Breast epithelium (tissue), 4 donors: ENCODE data around the gene AGPAT3. TPM values are rescaled to one million over a fixed set of nuclear protein-coding genes. Genes with fewer than 3 reads are reported as not detected.
A peak's percentile ranks its signal among the peaks of the same experiment; 100 is the strongest.

Experiments used
- DNase-seq, 2 donors: peaks; one replicate each; pipeline ENCODE4 v3.0.0-alpha.2; 2019; ENCODE audit warnings: low spot score in 2 of 2
- H3K27ac ChIP-seq, 2 donors: fragments of 200-600 bp; sonication (generic) in 1 of 2; one replicate each; pipeline ENCODE4 v1.5.1; 2016 to 2019; ENCODE audit warnings: mild to moderate bottlenecking in 1 of 2
- H3K27me3 ChIP-seq, 2 donors: fragments of 200-600 bp; sonication (generic) in 1 of 2; one replicate each; pipeline versions ENCODE4 v1.5.1 to v1.6.0; 2017 to 2019; ENCODE audit warnings: control low read depth in 1 of 2, mild to moderate bottlenecking in 1 of 2
- H3K36me3 ChIP-seq: fragments of 200-600 bp; one replicate; pipeline ENCODE4 v1.5.1; 2019
- H3K4me1 ChIP-seq, 2 donors: fragments of 200-600 bp; sonication (generic); one replicate each; pipeline ENCODE4 v1.5.1; 2016 to 2019; ENCODE audit warnings: control low read depth in 1 of 2
- H3K4me3 ChIP-seq, 3 donors: fragments of 200-600 bp; sonication (generic); 1 replicate in 2 of 3; 2 replicates in 1 of 3; pipeline ENCODE4 v1.5.1; 2016 to 2019; ENCODE audit warnings: mild to moderate bottlenecking in 3 of 3, moderate library complexity in 2 of 3
- H3K9me3 ChIP-seq, 2 donors: fragments of 200-600 bp; sonication (generic) in 1 of 2; one replicate each; pipeline ENCODE4 v1.5.1; 2016 to 2019; ENCODE audit warnings: control low read depth in 1 of 2
- POLR2A ChIP-seq: fragments of 450-650 bp; IDR thresholded peaks from one replicate; pipeline ENCODE4 v1.6.1; 2016; ENCODE audit warnings: antibody characterized with exemption, mild to moderate bottlenecking, moderate library complexity
- POLR2AphosphoS5 ChIP-seq, 3 donors: sonication (generic); formaldehyde crosslinking; IDR thresholded peaks; one replicate each; pipeline ENCODE4 v1.6.1; 2017; ENCODE audit warnings: antibody characterized with exemption in 3 of 3
- intact Hi-C: fragments of 100-400 bp; cut with DNase I; formaldehyde crosslinking; loops from one replicate; pipeline ENCODE4 v1.15.1; 2023; ENCODE audit warnings: low total_unique reads
- total RNA-seq, 3 donors: library from RNA; depleted of rRNA; stranded (reverse); fragments of >200 nt; gene quantifications; one replicate each; pipeline ENCODE4 v1.1.0, GENCODE V29; 2016
- TF ChIP-seq, protein P1 (sequence below), 3 donors: fragments of 450-650 bp; IDR thresholded peaks; one replicate each; pipeline ENCODE4 v1.5.1; 2016 to 2017; ENCODE audit warnings: antibody characterized with exemption in 3 of 3, mild to moderate bottlenecking in 3 of 3, moderate library complexity in 3 of 3

AGPAT3 gene
- total RNA-seq, 3 donors from 2014 or later = 27.2 to 35.8 (median 28.2) TPM

DNA sequence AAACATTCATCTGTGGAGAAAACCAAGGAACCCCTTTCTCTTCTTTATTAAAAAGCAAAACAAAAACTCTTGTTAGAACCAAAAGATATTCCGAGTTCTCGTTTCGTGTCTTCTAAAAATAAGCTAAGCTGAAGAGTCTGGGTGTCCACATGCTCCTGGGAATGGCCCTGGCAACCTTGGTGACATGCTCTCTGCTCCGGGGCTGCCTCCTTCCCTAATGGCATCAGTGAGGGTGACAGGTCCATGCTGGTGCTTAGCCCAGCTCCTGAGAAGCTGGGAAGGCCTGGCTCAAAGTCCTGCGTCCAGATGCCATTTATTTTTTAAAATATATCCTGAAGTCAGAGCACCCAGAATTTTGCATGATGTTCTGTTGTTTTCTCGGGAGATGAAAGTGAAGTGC lies 122.5 kb downstream of the AGPAT3 start:
- intact Hi-C loops = no loop called here
- no peak overlapping the region for H3K4me3 ChIP-seq
- DNase-seq = no peak
- no peaks in the 10 kb centered on the region for H3K36me3 ChIP-seq
- peak overlapping the region in 1 of 2 donors; percentile 15 for H3K27ac ChIP-seq
- TF ChIP-seq, protein P1, sequence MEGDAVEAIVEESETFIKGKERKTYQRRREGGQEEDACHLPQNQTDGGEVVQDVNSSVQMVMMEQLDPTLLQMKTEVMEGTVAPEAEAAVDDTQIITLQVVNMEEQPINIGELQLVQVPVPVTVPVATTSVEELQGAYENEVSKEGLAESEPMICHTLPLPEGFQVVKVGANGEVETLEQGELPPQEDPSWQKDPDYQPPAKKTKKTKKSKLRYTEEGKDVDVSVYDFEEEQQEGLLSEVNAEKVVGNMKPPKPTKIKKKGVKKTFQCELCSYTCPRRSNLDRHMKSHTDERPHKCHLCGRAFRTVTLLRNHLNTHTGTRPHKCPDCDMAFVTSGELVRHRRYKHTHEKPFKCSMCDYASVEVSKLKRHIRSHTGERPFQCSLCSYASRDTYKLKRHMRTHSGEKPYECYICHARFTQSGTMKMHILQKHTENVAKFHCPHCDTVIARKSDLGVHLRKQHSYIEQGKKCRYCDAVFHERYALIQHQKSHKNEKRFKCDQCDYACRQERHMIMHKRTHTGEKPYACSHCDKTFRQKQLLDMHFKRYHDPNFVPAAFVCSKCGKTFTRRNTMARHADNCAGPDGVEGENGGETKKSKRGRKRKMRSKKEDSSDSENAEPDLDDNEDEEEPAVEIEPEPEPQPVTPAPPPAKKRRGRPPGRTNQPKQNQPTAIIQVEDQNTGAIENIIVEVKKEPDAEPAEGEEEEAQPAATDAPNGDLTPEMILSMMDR (IDR thresholded peaks at IDR 0.05) = no peak
- TF ChIP-seq POLR2A (no peak), POLR2AphosphoS5 (IDR thresholded peaks at IDR 0.05) (no peak)
- no peaks in the 10 kb centered on the region for H3K9me3 ChIP-seq
- H3K27me3 ChIP-seq = no peaks in the 10 kb centered on the region
- no peaks in the 10 kb centered on the region for H3K4me1 ChIP-seq

DNA sequence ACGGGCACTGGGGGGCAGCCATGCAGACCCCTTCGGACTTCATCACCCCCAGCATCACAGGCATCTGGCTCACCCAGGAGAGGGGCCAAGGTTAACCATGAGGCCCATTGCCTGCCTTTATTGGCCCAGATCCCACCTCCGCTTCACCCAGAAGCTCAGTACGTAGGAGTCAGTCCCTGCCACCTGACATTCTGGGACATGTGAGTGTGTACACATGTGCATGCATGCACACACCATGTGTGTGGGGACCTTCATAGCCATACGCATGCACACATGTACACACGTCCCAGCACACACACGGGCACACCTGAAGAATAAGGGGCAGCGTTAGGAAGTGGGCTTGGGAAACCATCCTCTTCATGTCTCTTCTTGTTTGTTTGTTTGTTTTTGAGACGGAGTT lies 123.0 kb downstream of the AGPAT3 start:
- no peaks in the 10 kb centered on the region for H3K36me3 ChIP-seq
- H3K27ac ChIP-seq = no peak overlapping the region
- no peak for DNase-seq
- H3K9me3 ChIP-seq = no peaks in the 10 kb centered on the region
- intact Hi-C loops = no loop called here
- TF ChIP-seq, protein P1 (IDR thresholded peaks at IDR 0.05) = no peak
- TF ChIP-seq POLR2AphosphoS5 (IDR thresholded peaks at IDR 0.05) (no peak), POLR2A (no peak)
- H3K4me3 ChIP-seq = no peak overlapping the region
- H3K4me1 ChIP-seq = no peaks in the 10 kb centered on the region
- H3K27me3 ChIP-seq = no peaks in the 10 kb centered on the region

DNA sequence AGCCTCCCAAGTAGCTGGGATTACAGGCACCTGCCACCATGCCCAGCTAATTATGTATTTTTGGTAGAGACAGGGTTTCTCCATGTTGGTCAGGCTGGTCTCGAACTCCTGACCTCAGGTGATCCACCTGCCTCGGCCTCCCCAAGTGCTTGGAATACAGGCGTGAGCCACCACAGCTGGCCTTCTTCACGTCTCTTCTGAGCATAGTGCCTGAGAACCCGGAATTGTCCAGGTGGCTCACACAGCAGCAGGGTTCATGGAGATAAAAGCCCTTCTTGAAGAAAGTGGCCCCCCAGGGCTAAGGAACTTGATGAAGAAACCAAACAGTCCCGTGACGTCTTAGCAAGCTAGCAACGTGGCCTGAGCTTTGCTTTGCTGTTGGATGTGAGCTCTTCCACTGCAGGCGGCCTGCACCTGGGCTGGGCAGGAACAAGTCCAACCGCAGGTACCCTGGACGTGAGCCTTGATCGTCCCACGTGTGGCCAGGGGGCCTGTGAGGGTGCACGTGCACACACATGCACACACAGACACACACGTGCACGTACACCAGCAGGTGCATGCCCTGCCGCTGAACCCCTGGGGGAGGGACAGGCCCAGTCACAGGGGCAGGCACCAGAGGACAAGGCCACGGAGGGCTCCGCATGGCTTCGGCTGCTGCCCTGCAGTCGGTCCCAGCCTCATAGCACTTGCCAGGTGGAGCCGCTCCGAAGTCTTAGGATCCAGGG lies 123.6 kb downstream of the AGPAT3 start:
- no peak for TF ChIP-seq POLR2AphosphoS5 (IDR thresholded peaks at IDR 0.05)
- no peak for TF ChIP-seq POLR2A
- TF ChIP-seq, protein P1 (IDR thresholded peaks at IDR 0.05) = no peak
- H3K27ac ChIP-seq = no peak overlapping the region
- H3K36me3 ChIP-seq = no peaks in the 10 kb centered on the region
- no peak for DNase-seq
- H3K4me3 ChIP-seq = no peak overlapping the region
- H3K9me3 ChIP-seq = no peaks in the 10 kb centered on the region
- H3K4me1 ChIP-seq = no peaks in the 10 kb centered on the region
- H3K27me3 ChIP-seq = no peaks in the 10 kb centered on the region
- intact Hi-C loops = no loop called here

DNA sequence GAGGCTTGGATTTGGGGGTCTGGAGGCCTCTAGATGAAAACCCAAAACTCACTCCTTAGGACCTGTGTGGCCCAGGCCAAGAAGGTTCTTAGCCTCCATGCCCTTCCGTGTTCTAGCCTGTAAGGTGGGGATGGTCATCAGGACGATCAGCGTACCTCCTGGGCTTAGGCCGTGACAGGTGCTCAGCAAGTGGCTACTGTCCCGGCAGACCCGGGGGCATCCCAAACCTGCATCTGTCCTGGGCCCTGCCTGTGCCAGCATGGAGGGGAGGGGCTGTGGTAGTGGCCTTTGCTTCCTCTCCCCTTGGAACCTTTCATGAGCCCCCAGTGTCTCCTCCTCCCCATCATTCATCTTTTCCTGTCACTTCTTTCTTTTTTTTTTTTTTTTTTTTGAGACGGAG lies 124.4 kb downstream of the AGPAT3 start:
- no peak overlapping the region for H3K27ac ChIP-seq
- TF ChIP-seq, protein P1 (IDR thresholded peaks at IDR 0.05) = no peak
- TF ChIP-seq POLR2AphosphoS5 (IDR thresholded peaks at IDR 0.05) (no peak), POLR2A (no peak)
- intact Hi-C loops = no loop called here
- no peaks in the 10 kb centered on the region for H3K27me3 ChIP-seq
- H3K4me1 ChIP-seq = no peaks in the 10 kb centered on the region
- H3K9me3 ChIP-seq = no peaks in the 10 kb centered on the region
- H3K4me3 ChIP-seq = no peak overlapping the region
- H3K36me3 ChIP-seq = no peaks in the 10 kb centered on the region
- DNase-seq = no peak

DNA sequence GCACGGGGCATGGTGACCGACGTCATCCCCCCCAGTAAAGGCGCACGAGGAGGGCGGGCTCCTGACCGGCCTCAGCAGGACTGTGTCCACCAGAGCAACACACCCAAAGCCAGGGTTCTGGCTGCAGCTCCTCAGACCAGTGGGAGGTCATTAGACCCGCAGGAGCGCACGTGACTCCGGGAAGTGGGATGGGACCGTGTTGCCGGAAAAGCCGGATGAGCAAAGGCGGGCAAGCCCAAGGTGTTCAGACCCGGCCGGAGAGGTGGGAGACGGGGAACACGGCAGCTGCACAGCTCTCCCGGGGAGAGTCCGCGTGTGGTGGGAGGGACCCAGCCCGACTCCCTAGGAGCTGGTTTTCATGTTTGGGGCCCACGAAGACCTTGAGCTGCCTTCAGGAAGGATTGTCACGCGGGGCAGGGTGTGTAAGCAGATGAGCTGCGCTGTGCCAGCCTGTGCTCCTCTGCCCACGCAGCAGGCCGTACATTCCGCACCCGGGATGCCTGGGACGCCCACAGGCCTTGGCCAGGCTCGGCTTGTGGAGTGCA lies 126.5 kb downstream of the AGPAT3 start:
- intact Hi-C loops = no loop called here
- no peak for DNase-seq
- Histone ChIP-seq H3K4me1 (no peaks in the 10 kb centered on the region), H3K27me3 (no peaks in the 10 kb centered on the region), H3K4me3 (peak overlapping the region in 2 of 3 donors; percentile 34 to 59), H3K27ac (no peak overlapping the region), H3K9me3 (no peaks in the 10 kb centered on the region), H3K36me3 (no peaks in the 10 kb centered on the region)
- TF ChIP-seq, protein P1 (IDR thresholded peaks at IDR 0.05) = no peak
- no peak for TF ChIP-seq POLR2A
- no peak for TF ChIP-seq POLR2AphosphoS5 (IDR thresholded peaks at IDR 0.05)
